COR-L47 (cell line): ENCODE results near the gene MTNR1A.
"Not testable (repeated sequence)": the region's sequence is repeated elsewhere in the genome, so short reads cannot be mapped to it uniquely, and the experiment has no call there.

Source experiments
- DNase-seq: peaks from one replicate; lab custom pipeline; 2025; lab: John Stamatoyannopoulos, UW

Gene MTNR1A

GRCh38 chr4:186561748-186562147, 6.4 kb upstream of the MTNR1A start:
- DNase-seq, result no peak

GRCh38 chr4:186560647-186561046, 5.3 kb upstream of the MTNR1A start:
- no peak for DNase-seq

- no peak for DNase-seq
These were observed 2.1 kb upstream of the MTNR1A start for GRCh38 chr4:186557486-186557885.

GRCh38 chr4:186557061-186557460, 1.7 kb upstream of the MTNR1A start:
- no peak for DNase-seq

GRCh38 chr4:186554539-186554913, 841 bp downstream of the MTNR1A start:
- no peak for DNase-seq

GRCh38 chr4:186553717-186554116, 1.6 kb downstream of the MTNR1A start:
- DNase-seq, result no peak

GRCh38 chr4:186551849-186552248, 3.5 kb downstream of the MTNR1A start:
- no peak for DNase-seq

- no peak for DNase-seq
These were observed 9.9 kb downstream of the MTNR1A start for GRCh38 chr4:186545436-186545835.

GRCh38 chr4:186543206-186543605, 12.2 kb downstream of the MTNR1A start:
- no peak for DNase-seq

- no peak for DNase-seq
These were observed 13.6 kb downstream of the MTNR1A start for GRCh38 chr4:186541801-186542200.

GRCh38 chr4:186537843-186538521, 17.4 kb downstream of the MTNR1A start:
- no peak for DNase-seq

- no peak for DNase-seq
These were observed 19.1 kb downstream of the MTNR1A start for GRCh38 chr4:186536285-186536684.

- DNase-seq, result no peak
These were observed 21.3 kb downstream of the MTNR1A start for GRCh38 chr4:186534056-186534455.

GRCh38 chr4:186523927-186524326, 31.4 kb downstream of the MTNR1A start:
- not testable (repeated sequence) for DNase-seq

GRCh38 chr4:186516287-186516686, 39.1 kb downstream of the MTNR1A start:
- DNase-seq, result no peak

GRCh38 chr4:186514271-186514950, 41.0 kb downstream of the MTNR1A start:
- DNase-seq, result no peak

GRCh38 chr4:186504771-186505170, 50.6 kb downstream of the MTNR1A start:
- DNase-seq, result not testable (repeated sequence)

- DNase-seq, result no peak
These were observed 53.1 kb downstream of the MTNR1A start for GRCh38 chr4:186502231-186502630.

- no peak for DNase-seq
These were observed 53.8 kb downstream of the MTNR1A start for GRCh38 chr4:186501554-186501953.

- no peak for DNase-seq
These were observed 54.6 kb downstream of the MTNR1A start for GRCh38 chr4:186500721-186501304.

GRCh38 chr4:186499467-186499866, 55.9 kb downstream of the MTNR1A start:
- no peak for DNase-seq

GRCh38 chr4:186497043-186497442, 58.3 kb downstream of the MTNR1A start:
- no peak for DNase-seq

- DNase-seq, result no peak
These were observed 60.9 kb downstream of the MTNR1A start for GRCh38 chr4:186494496-186494895.
